ENCODE results near the gene OR2A14.
"Not testable (repeated sequence)": the region's sequence is repeated elsewhere in the genome, so short reads cannot be mapped to it uniquely, and the experiment has no call there.

Gene OR2A14

GRCh38 chr7:144110272-144110671, 12.7 kb upstream of the OR2A14 start:
- no peak overlapping the region for H3K27ac ChIP-seq (ENCODE audit: low read depth, low read length, severe bottlenecking)
- H3K9me3 ChIP-seq (ENCODE audit: control insufficient read depth, low read length): no peaks in the 10 kb centered on the region
- no peak overlapping the region for H3K4me3 ChIP-seq (ENCODE audit: extremely low read depth, insufficient read depth, low read length, poor library complexity, severe bottlenecking)
- 78 to 96% methylated on average over 3 of the region's 5 CpGs for WGBS, 2 experiments (ENCODE audit: insufficient coverage in 2 of 2)
- no peaks in the 10 kb centered on the region for H3K4me1 ChIP-seq (ENCODE audit: control insufficient read depth, insufficient read depth, low read length, poor library complexity, severe bottlenecking)
- H3K36me3 ChIP-seq (ENCODE audit: control insufficient read depth, insufficient read depth, low read length): no peaks in the 10 kb centered on the region

- no peaks in the 10 kb centered on the region for H3K9me3 ChIP-seq (ENCODE audit: control insufficient read depth, low read length)
- H3K4me1 ChIP-seq (ENCODE audit: control insufficient read depth, insufficient read depth, low read length, poor library complexity, severe bottlenecking): no peaks in the 10 kb centered on the region
- H3K4me3 ChIP-seq (ENCODE audit: extremely low read depth, insufficient read depth, low read length, poor library complexity, severe bottlenecking): no peak overlapping the region
- WGBS, 2 experiments (ENCODE audit: insufficient coverage in 2 of 2): no CpG with 5 or more reads among the region's 1 CpG
- H3K36me3 ChIP-seq (ENCODE audit: control insufficient read depth, insufficient read depth, low read length): no peaks in the 10 kb centered on the region
- no peak overlapping the region for H3K27ac ChIP-seq (ENCODE audit: low read depth, low read length, severe bottlenecking)
Measured at GRCh38 chr7:144113651-144114050, 9.3 kb upstream of the OR2A14 start.

DNA sequence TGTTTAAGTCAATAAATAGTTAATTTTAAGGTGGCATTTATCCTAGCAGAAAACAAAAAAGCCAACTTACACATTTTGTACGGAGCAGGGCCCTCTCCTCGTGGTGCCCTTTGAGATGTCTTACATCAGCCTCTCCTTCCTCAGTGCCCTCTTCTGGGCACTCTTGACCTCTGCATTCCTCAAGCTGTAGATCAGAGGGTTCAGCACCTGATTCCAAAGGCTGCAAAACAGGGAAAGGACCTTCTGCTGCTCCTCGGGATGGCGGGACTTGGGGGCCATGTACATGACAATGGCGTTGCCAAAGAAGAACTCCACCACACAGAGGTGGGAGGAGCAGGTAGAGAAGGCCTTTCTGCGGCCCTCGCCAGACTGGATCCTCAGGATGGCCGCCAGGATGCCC, 4.6 kb upstream of the OR2A14 start:
- Histone ChIP-seq H3K27ac (ENCODE audit: low read depth, low read length, severe bottlenecking) (no peak overlapping the region), H3K9me3 (ENCODE audit: control insufficient read depth, low read length) (no peaks in the 10 kb centered on the region), H3K4me1 (ENCODE audit: control insufficient read depth, insufficient read depth, low read length, poor library complexity, severe bottlenecking) (no peaks in the 10 kb centered on the region), H3K36me3 (ENCODE audit: control insufficient read depth, insufficient read depth, low read length) (no peaks in the 10 kb centered on the region), H3K4me3 (ENCODE audit: extremely low read depth, insufficient read depth, low read length, poor library complexity, severe bottlenecking) (no peak overlapping the region)
- 62 to 72% methylated on average over 5 to 7 of the region's 8 CpGs for WGBS, 2 experiments (ENCODE audit: insufficient coverage in 2 of 2)

- H3K9me3 ChIP-seq (ENCODE audit: control insufficient read depth, low read length): no peaks in the 10 kb centered on the region
- no peaks in the 10 kb centered on the region for H3K4me1 ChIP-seq (ENCODE audit: control insufficient read depth, insufficient read depth, low read length, poor library complexity, severe bottlenecking)
- 0% methylated on average over 1 to 2 of the region's 6 CpGs for WGBS, 2 experiments (ENCODE audit: insufficient coverage in 2 of 2)
- no peak overlapping the region for H3K27ac ChIP-seq (ENCODE audit: low read depth, low read length, severe bottlenecking)
- H3K36me3 ChIP-seq (ENCODE audit: control insufficient read depth, insufficient read depth, low read length): no peaks in the 10 kb centered on the region
- H3K4me3 ChIP-seq (ENCODE audit: extremely low read depth, insufficient read depth, low read length, poor library complexity, severe bottlenecking): no peak overlapping the region
Measured at GRCh38 chr7:144127714-144128334, 4.8 kb downstream of the OR2A14 start.

GRCh38 chr7:144129601-144130000, 6.6 kb downstream of the OR2A14 start:
- not testable (repeated sequence) for H3K9me3 ChIP-seq (ENCODE audit: control insufficient read depth, low read length); H3K4me3 ChIP-seq (ENCODE audit: extremely low read depth, insufficient read depth, low read length, poor library complexity, severe bottlenecking); H3K4me1 ChIP-seq (ENCODE audit: control insufficient read depth, insufficient read depth, low read length, poor library complexity, severe bottlenecking); H3K36me3 ChIP-seq (ENCODE audit: control insufficient read depth, insufficient read depth, low read length); H3K27ac ChIP-seq (ENCODE audit: low read depth, low read length, severe bottlenecking)
- 90 to 96% methylated on average over 8 to 9 of the region's 9 CpGs for WGBS, 2 experiments (ENCODE audit: insufficient coverage in 2 of 2)

DNA sequence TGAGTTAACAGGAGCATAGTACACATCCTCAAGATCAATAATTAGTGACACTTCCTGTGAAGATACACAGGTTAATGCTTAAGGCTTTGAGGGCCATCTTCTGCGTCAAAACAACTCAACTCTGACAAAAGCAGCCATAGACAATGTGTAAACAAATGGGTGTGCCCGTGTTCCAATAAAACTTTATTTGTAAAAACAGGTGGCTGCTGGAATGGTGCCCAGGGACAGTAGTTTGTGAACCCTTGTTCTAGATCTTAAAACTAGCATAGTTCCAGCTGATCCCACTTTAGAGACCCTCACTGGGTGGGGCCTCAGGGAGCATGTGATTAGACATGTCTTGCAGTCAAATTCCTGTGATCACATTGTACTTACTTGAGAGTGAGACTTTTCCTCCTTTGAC, 7.8 kb downstream of the OR2A14 start:
- H3K36me3 ChIP-seq (ENCODE audit: control insufficient read depth, insufficient read depth, low read length): no peaks in the 10 kb centered on the region
- no peak overlapping the region for H3K27ac ChIP-seq (ENCODE audit: low read depth, low read length, severe bottlenecking)
- 100% methylated on average over 2 of the region's 2 CpGs; no CpG with 5 or more reads in 1 of the 2 experiments for WGBS, 2 experiments (ENCODE audit: insufficient coverage in 2 of 2)
- H3K9me3 ChIP-seq (ENCODE audit: control insufficient read depth, low read length): no peaks in the 10 kb centered on the region
- H3K4me3 ChIP-seq (ENCODE audit: extremely low read depth, insufficient read depth, low read length, poor library complexity, severe bottlenecking): no peak overlapping the region
- H3K4me1 ChIP-seq (ENCODE audit: control insufficient read depth, insufficient read depth, low read length, poor library complexity, severe bottlenecking): no peaks in the 10 kb centered on the region

GRCh38 chr7:144132262-144132661, 9.3 kb downstream of the OR2A14 start:
- 81 to 89% methylated on average over 3 of the region's 3 CpGs for WGBS, 2 experiments (ENCODE audit: insufficient coverage in 2 of 2)
- Histone ChIP-seq H3K36me3 (ENCODE audit: control insufficient read depth, insufficient read depth, low read length) (no peaks in the 10 kb centered on the region), H3K9me3 (ENCODE audit: control insufficient read depth, low read length) (no peaks in the 10 kb centered on the region), H3K4me1 (ENCODE audit: control insufficient read depth, insufficient read depth, low read length, poor library complexity, severe bottlenecking) (no peaks in the 10 kb centered on the region), H3K4me3 (ENCODE audit: extremely low read depth, insufficient read depth, low read length, poor library complexity, severe bottlenecking) (no peak overlapping the region), H3K27ac (ENCODE audit: low read depth, low read length, severe bottlenecking) (no peak overlapping the region)

DNA sequence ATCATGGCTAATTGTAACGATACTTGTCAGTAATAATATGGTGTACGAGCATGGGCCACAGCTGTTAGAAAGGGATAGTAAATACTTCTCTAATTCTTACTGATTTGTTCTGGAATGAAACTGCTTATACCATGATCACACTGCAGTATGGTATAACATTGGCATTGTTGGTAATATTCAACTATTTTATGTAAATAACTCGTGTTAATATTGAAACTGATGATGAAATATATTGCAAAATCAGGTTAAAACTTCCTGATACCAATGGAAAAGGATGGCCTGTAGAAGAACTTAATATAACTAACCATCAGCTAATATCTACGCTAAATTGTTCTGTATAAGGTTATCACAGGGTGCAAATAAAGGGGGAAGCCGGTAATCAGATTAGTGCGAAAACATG, 10.3 kb downstream of the OR2A14 start:
- Histone ChIP-seq H3K4me3 (ENCODE audit: extremely low read depth, insufficient read depth, low read length, poor library complexity, severe bottlenecking) (no peak overlapping the region), H3K27ac (ENCODE audit: low read depth, low read length, severe bottlenecking) (no peak overlapping the region), H3K36me3 (ENCODE audit: control insufficient read depth, insufficient read depth, low read length) (no peaks in the 10 kb centered on the region), H3K9me3 (ENCODE audit: control insufficient read depth, low read length) (no peaks in the 10 kb centered on the region), H3K4me1 (ENCODE audit: control insufficient read depth, insufficient read depth, low read length, poor library complexity, severe bottlenecking) (no peaks in the 10 kb centered on the region)
- 38 to 100% methylated on average over 1 to 2 of the region's 6 CpGs for WGBS, 2 experiments (ENCODE audit: insufficient coverage in 2 of 2)

DNA sequence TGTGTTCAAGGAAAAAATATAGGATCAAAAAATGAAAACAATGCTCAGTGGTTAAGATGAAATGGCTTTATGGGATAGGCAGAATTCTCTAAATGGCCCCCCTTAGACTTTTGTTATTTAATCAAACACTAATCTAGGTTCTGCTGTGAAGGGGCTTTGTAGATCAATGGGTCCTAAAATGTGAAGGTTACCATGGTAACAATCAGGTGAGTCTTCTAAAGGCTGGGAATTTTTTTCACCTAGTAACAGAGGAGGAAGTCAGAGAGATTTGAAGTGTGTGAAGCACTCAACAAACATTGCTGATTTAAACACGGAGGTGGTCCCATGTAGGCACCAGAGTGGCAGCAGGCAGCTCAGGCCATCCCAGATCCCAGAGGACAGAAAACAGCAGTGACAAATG, 11.1 kb downstream of the OR2A14 start:
- no peaks in the 10 kb centered on the region for H3K36me3 ChIP-seq (ENCODE audit: control insufficient read depth, insufficient read depth, low read length)
- WGBS, 2 experiments (ENCODE audit: insufficient coverage in 2 of 2): 83 to 88% methylated on average over 1 of the region's 1 CpG

DNA sequence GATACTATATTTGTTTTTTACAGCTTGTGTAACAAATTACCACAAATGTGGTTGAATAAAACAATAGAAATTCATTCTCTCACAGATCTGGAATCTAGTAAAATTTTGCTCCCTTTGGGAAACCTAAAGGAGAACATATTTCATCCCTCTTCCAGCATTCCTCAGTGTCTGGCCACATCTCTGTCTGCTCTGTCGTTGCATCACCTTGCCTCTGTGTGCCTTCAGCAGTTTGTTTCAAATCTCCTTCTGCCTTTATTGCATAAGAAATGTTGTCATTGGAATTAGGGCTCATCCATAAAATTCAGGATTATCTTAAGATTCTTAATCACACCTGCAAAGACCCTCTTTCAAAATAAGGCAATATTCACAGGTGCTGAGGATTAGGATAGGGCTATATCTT, 14.5 kb downstream of the OR2A14 start:
- Histone ChIP-seq H3K9me3 (ENCODE audit: control insufficient read depth, low read length) (no peaks in the 10 kb centered on the region), H3K27ac (ENCODE audit: low read depth, low read length, severe bottlenecking) (no peak overlapping the region), H3K4me1 (ENCODE audit: control insufficient read depth, insufficient read depth, low read length, poor library complexity, severe bottlenecking) (no peaks in the 10 kb centered on the region), H3K36me3 (ENCODE audit: control insufficient read depth, insufficient read depth, low read length) (no peaks in the 10 kb centered on the region), H3K4me3 (ENCODE audit: extremely low read depth, insufficient read depth, low read length, poor library complexity, severe bottlenecking) (no peak overlapping the region)
- WGBS, 2 experiments (ENCODE audit: insufficient coverage in 2 of 2): 67% methylated on average over 1 of the region's 1 CpG; no CpG with 5 or more reads in 1 of the 2 experiments

More for the DNA sequence above, 11.1 kb downstream of the OR2A14 start:
- H3K27ac ChIP-seq (ENCODE audit: low read depth, low read length, severe bottlenecking): no peak overlapping the region
- no peak overlapping the region for H3K4me3 ChIP-seq (ENCODE audit: extremely low read depth, insufficient read depth, low read length, poor library complexity, severe bottlenecking)
- no peaks in the 10 kb centered on the region for H3K9me3 ChIP-seq (ENCODE audit: control insufficient read depth, low read length)
- H3K4me1 ChIP-seq (ENCODE audit: control insufficient read depth, insufficient read depth, low read length, poor library complexity, severe bottlenecking): no peaks in the 10 kb centered on the region

DNA sequence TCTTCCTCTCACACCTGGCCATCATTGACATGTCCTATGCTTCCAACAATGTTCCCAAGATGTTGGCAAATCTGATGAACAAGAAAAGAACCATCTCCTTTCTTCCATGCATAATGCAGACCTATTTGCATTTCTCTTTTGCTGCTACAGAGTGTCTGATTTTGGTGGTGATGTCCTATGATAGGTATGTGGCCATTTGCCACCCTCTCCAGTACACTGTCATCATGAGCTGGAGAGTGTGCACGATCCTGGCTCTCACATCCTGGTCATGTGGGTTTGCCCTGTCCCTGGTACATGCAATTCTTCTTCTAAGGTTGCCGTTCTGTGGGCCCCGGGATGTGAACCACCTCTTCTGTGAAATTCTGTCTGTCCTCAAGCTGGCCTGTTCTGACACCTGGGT, 19.2 kb downstream of the OR2A14 start:
- no peak overlapping the region for H3K27ac ChIP-seq (ENCODE audit: low read depth, low read length, severe bottlenecking)
- no peaks in the 10 kb centered on the region for H3K36me3 ChIP-seq (ENCODE audit: control insufficient read depth, insufficient read depth, low read length)
- no peak overlapping the region for H3K4me3 ChIP-seq (ENCODE audit: extremely low read depth, insufficient read depth, low read length, poor library complexity, severe bottlenecking)
- no peaks in the 10 kb centered on the region for H3K9me3 ChIP-seq (ENCODE audit: control insufficient read depth, low read length)
- H3K4me1 ChIP-seq (ENCODE audit: control insufficient read depth, insufficient read depth, low read length, poor library complexity, severe bottlenecking): no peaks in the 10 kb centered on the region
- WGBS, 2 experiments (ENCODE audit: insufficient coverage in 2 of 2): 82 to 93% methylated on average over 2 to 3 of the region's 3 CpGs
